Liver (tissue), 9 donors: ENCODE results near the gene UBAP1. TPM values are rescaled to one million over a fixed set of nuclear protein-coding genes. Genes with fewer than 3 reads are reported as not detected.

Experiments used
- DNase-seq: peaks from one replicate; pipeline ENCODE4 v3.0.0-alpha.2; 2017; ENCODE audit warnings: low spot score
- H3K27ac ChIP-seq, 2 donors: one replicate each; pipeline ENCODE4 v1.7.0; 2013; ENCODE audit warnings: inconsistent platforms in 2 of 2, low read length in 2 of 2, control low read depth in 1 of 2, low read depth in 1 of 2, mild to moderate bottlenecking in 1 of 2
- H3K27me3 ChIP-seq, 4 donors: one replicate each; pipeline versions ENCODE4 v1.6.1 to v1.7.0; 2013; ENCODE audit warnings: low read length in 3 of 4, inconsistent platforms in 1 of 4, mild to moderate bottlenecking in 1 of 4, moderate library complexity in 1 of 4; ENCODE audit not compliant: control insufficient read depth in 4 of 4, insufficient read depth in 4 of 4
- H3K36me3 ChIP-seq, 4 donors: one replicate each; pipeline versions ENCODE4 v1.6.1 to v1.7.0; 2013; ENCODE audit warnings: low read length in 3 of 4, mild to moderate bottlenecking in 3 of 4, low read depth in 1 of 4, moderate library complexity in 1 of 4; ENCODE audit not compliant: control insufficient read depth in 4 of 4, insufficient read depth in 3 of 4
- H3K4me1 ChIP-seq, 4 donors: one replicate each; pipeline versions ENCODE4 v1.6.1 to v1.7.0; 2013; ENCODE audit warnings: low read length in 3 of 4, mild to moderate bottlenecking in 3 of 4, moderate library complexity in 1 of 4; ENCODE audit not compliant: control insufficient read depth in 4 of 4, insufficient read depth in 4 of 4
- H3K4me3 ChIP-seq, 3 donors: one replicate each; pipeline versions ENCODE4 v1.6.1 to v1.7.0; 2013; ENCODE audit warnings: low read length in 3 of 3, control low read depth in 1 of 3, low read depth in 1 of 3, mild to moderate bottlenecking in 1 of 3
- H3K9ac ChIP-seq, 2 donors: one replicate each; pipeline ENCODE4 v1.7.0; 2013; ENCODE audit warnings: low read length in 2 of 2, mild to moderate bottlenecking in 2 of 2, moderate library complexity in 2 of 2, control low read depth in 1 of 2, low read depth in 1 of 2
- H3K9me3 ChIP-seq, 4 donors: one replicate each; pipeline versions ENCODE4 v1.6.1 to v1.7.0; 2013; ENCODE audit warnings: low read length in 3 of 4; ENCODE audit not compliant: control insufficient read depth in 4 of 4
- ATF3 ChIP-seq: IDR thresholded peaks from 2 replicates; pipeline ENCODE4 v1.6.1; 2016; ENCODE audit warnings: antibody characterized with exemption
- CTCF ChIP-seq: fragments of 150-350 bp; IDR thresholded peaks from 2 replicates; pipeline ENCODE4 v1.5.1; 2017; ENCODE audit warnings: improper control_type of control experiment, low read depth, low read length; ENCODE audit not compliant: missing input control
- EGR1 ChIP-seq, 2 donors: IDR thresholded peaks; 2 replicates each; pipeline ENCODE4 v1.6.1; 2016 to 2018; ENCODE audit warnings: antibody characterized with exemption in 2 of 2, low read depth in 2 of 2
- FOXA1 ChIP-seq: IDR thresholded peaks from 2 replicates; pipeline ENCODE4 v1.6.1; 2016; ENCODE audit warnings: antibody characterized with exemption
- FOXA2 ChIP-seq: IDR thresholded peaks from 2 replicates; pipeline ENCODE4 v1.6.1; 2016; ENCODE audit warnings: antibody characterized with exemption
- GABPA ChIP-seq, 2 donors: IDR thresholded peaks in 1 of 2; conservative IDR thresholded peaks in 1 of 2; 2 replicates each; pipeline ENCODE4 v1.6.1; 2016; ENCODE audit warnings: antibody characterized with exemption in 2 of 2, mild to moderate bottlenecking in 1 of 2, moderate library complexity in 1 of 2
- HNF4A ChIP-seq, 2 donors: conservative IDR thresholded peaks; 2 replicates each; pipeline ENCODE4 v1.6.1; 2016; ENCODE audit warnings: antibody characterized with exemption in 2 of 2, mild to moderate bottlenecking in 2 of 2
- HNF4G ChIP-seq: IDR thresholded peaks from 2 replicates; pipeline ENCODE4 v1.6.1; 2016; ENCODE audit warnings: antibody characterized with exemption
- JUND ChIP-seq, 2 donors: IDR thresholded peaks; 2 replicates each; pipeline ENCODE4 v1.6.1; 2016; ENCODE audit warnings: antibody characterized with exemption in 2 of 2
- MAX ChIP-seq: IDR thresholded peaks from 2 replicates; pipeline ENCODE4 v1.6.1; 2016; ENCODE audit warnings: antibody characterized with exemption
- NR2F2 ChIP-seq: IDR thresholded peaks from 2 replicates; pipeline ENCODE4 v1.6.1; 2016; ENCODE audit warnings: antibody characterized with exemption
- RAD21 ChIP-seq, 2 donors: IDR thresholded peaks; 2 replicates each; pipeline ENCODE4 v1.6.1; 2016; ENCODE audit warnings: antibody characterized with exemption in 2 of 2, mild to moderate bottlenecking in 2 of 2
- REST ChIP-seq: IDR thresholded peaks from 2 replicates; pipeline ENCODE4 v1.6.1; 2016; ENCODE audit warnings: antibody characterized with exemption, mild to moderate bottlenecking
- RXRA ChIP-seq, 2 donors: IDR thresholded peaks; 2 replicates each; pipeline ENCODE4 v1.6.1; 2017 to 2018; ENCODE audit warnings: antibody characterized with exemption in 2 of 2, mild to moderate bottlenecking in 1 of 2
- SP1 ChIP-seq: IDR thresholded peaks from 2 replicates; pipeline ENCODE4 v1.6.1; 2018; ENCODE audit warnings: antibody characterized with exemption, mild to moderate bottlenecking
- TAF1 ChIP-seq: conservative IDR thresholded peaks from 2 replicates; pipeline ENCODE4 v1.6.1; 2016; ENCODE audit warnings: antibody characterized with exemption, mild to moderate bottlenecking
- YY1 ChIP-seq: IDR thresholded peaks from 2 replicates; pipeline ENCODE4 v1.6.1; 2016; ENCODE audit warnings: antibody characterized with exemption, mild to moderate bottlenecking
- ZBTB33 ChIP-seq: IDR thresholded peaks from 2 replicates; pipeline ENCODE4 v1.6.1; 2016; ENCODE audit warnings: antibody characterized with exemption
- WGBS: extraction: QIAGEN DNeasy Blood & Tissue Kit; methylation state at CpG from one replicate; pipeline ENCODE4 v1.1.7; 2013; 5-methylcytosine and 5-hydroxymethylcytosine counted together
- polyA plus RNA-seq, 2 donors: library from polyadenylated mRNA; stranded (reverse) in 1 of 2; unstranded in 1 of 2; fragments of 200-250 nt in 1 of 2; fragments of >200 nt in 1 of 2; fragmentation: Nextera tagmentation in 1 of 2; extraction: Ambion mirVana in 1 of 2; gene quantifications; one replicate each; pipeline versions ENCODE4 v1.2.1 to v1.2.3, GENCODE V29; 2013 to 2015
- total RNA-seq, 2 donors: library from RNA; depleted of rRNA; stranded (reverse); fragments of >200 nt; gene quantifications; one replicate each; pipeline ENCODE4 v1.2.3, GENCODE V29; 2014
- donor health status: healthy.
- donor health status: healthy.
- donor health status: healthy.
- donor health status: healthy.
- donor health status: healthy.

The UBAP1 gene
- total and polyA plus RNA-seq, 4 donors = 21.2 to 31.6 (median 23.7) TPM

- TF ChIP-seq REST (no peak), NR2F2 (no peak), HNF4A (conservative IDR thresholded peaks at IDR 0.05) (no peak), GABPA (IDR thresholded peaks at IDR 0.05 in 1 of 2, conservative IDR thresholded peaks at IDR 0.05 in 1 of 2) (no peak), RAD21 (IDR thresholded peaks at IDR 0.05) (no peak)
These were observed 54.8 kb downstream of the UBAP1 start (continued) for GRCh38 chr9:34233672-34234071.

GRCh38 chr9:34237836-34238235, 59.0 kb downstream of the UBAP1 start:
- no peak for TF ChIP-seq YY1
- TF ChIP-seq RXRA (IDR thresholded peaks at IDR 0.05) = no peak
- no peak for TF ChIP-seq ZBTB33
- TF ChIP-seq ATF3 = no peak
- no peak for TF ChIP-seq NR2F2
- no peak for TF ChIP-seq RAD21 (IDR thresholded peaks at IDR 0.05)
- no peak for TF ChIP-seq HNF4A (conservative IDR thresholded peaks at IDR 0.05)
- no peak for TF ChIP-seq FOXA1
- TF ChIP-seq MAX = no peak
- no peak for TF ChIP-seq REST
- no peak for TF ChIP-seq JUND (IDR thresholded peaks at IDR 0.05)
- TF ChIP-seq HNF4G = no peak
- TF ChIP-seq CTCF = no peak
- no peak for TF ChIP-seq EGR1 (IDR thresholded peaks at IDR 0.05; ENCODE audit: low read depth in 2 of 2)
- no peak for TF ChIP-seq GABPA (IDR thresholded peaks at IDR 0.05 in 1 of 2, conservative IDR thresholded peaks at IDR 0.05 in 1 of 2)
- TF ChIP-seq TAF1 = no peak
- TF ChIP-seq FOXA2 = no peak
- TF ChIP-seq SP1 = no peak
- Histone ChIP-seq H3K36me3 (peaks cover 2 to 38% (median 32%) of the 10 kb centered on the region in 4 donors), H3K4me1 (no peaks in the 10 kb centered on the region), H3K9me3 (no peaks in the 10 kb centered on the region), H3K4me3 (no peak overlapping the region), H3K27me3 (no peaks in the 10 kb centered on the region), H3K9ac (no peak overlapping the region), H3K27ac (no peak overlapping the region)
- WGBS = 96% methylated on average over 4 of the region's 4 CpGs
- DNase-seq = no peak
